ENCODE data around the gene KCNIP4.

DNA sequence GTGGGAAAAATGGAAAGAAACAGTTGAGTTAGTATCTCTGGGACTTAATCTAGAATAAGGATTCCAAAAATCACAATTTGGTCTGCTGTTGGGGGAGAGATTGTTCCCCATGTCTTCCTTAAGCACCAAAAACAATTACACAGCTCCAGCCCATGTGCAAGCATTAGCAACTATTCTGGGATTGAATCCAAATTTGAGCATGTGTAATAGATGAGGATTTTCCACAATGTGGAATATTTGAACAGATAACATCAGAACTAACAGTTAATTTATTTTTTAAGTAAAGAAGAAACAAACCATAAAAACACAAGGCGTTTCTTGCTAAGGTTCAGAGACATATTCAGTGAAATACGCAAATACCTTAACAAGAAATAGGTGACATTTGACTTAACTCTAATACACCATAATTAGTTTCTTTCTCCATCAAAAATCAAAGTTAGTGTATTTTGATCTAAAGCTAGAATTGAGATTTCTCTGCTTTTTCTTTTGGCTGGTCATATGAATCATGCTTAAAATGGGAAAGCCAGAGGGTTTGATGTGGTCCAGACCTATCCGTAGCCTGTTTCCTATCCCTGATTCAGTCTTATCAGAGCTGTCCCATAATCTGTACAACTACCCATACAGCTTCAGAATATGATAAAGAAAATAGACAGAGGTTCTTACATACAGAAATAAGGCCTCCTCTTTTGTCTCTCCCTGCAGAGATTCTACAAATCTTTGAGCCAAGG is 834.9 kb downstream of the KCNIP4 start:
- no peak for TF ChIP-seq YY1 (IDR thresholded peaks at IDR 0.05; ENCODE audit: insufficient read depth, insufficient read length)
- TF ChIP-seq ZNF274 (IDR thresholded peaks at IDR 0.05; ENCODE audit: low read depth, low read length) = no peak
- no peak for TF ChIP-seq SUZ12 (IDR thresholded peaks at IDR 0.05; ENCODE audit: extremely low read depth, insufficient read depth, insufficient read length)
